Kidney (tissue), 14 donors: ENCODE results near the gene C17orf75. TPM values are rescaled to one million over a fixed set of nuclear protein-coding genes. Genes with fewer than 3 reads are reported as not detected.
A peak's percentile ranks its signal among the peaks of the same experiment; 100 is the strongest.

Experiments
- DNase-seq, 5 donors: peaks; one replicate each; pipeline ENCODE4 v3.0.0-alpha.2; 2013 to 2020
- FAIRE-seq: peaks from 2 replicates; lab custom pipeline; 2012; peaks lifted over from hg19 to GRCh38; lab: Jason Lieb, UNC
- H3K27ac ChIP-seq, 2 donors: one replicate each; pipeline ENCODE4 v1.7.0; 2013; ENCODE audit warnings: low read depth in 2 of 2, low read length in 2 of 2, inconsistent platforms in 1 of 2
- H3K27me3 ChIP-seq: one replicate; pipeline ENCODE4 v1.7.1; 2013; ENCODE audit warnings: low read length, inconsistent platforms; ENCODE audit not compliant: control insufficient read depth, insufficient read depth
- H3K36me3 ChIP-seq, 3 donors: one replicate each; pipeline versions ENCODE4 v1.7.0 to v1.7.1; 2013; ENCODE audit warnings: low read length in 3 of 3, control low read depth in 1 of 3, inconsistent platforms in 1 of 3; ENCODE audit not compliant: insufficient read depth in 3 of 3, control insufficient read depth in 2 of 3
- H3K4me1 ChIP-seq, 3 donors: one replicate each; pipeline versions ENCODE4 v1.7.0 to v1.7.1; 2013; ENCODE audit warnings: low read length in 3 of 3, inconsistent platforms in 1 of 3, low read depth in 1 of 3; ENCODE audit not compliant: control insufficient read depth in 2 of 3, insufficient read depth in 2 of 3
- H3K4me3 ChIP-seq, 3 donors: one replicate each; pipeline versions ENCODE4 v1.7.0 to v1.8.1; 2013; ENCODE audit warnings: low read length in 3 of 3, control low read depth in 1 of 3, inconsistent platforms in 1 of 3
- H3K9ac ChIP-seq, 3 donors: one replicate each; pipeline versions ENCODE4 v1.7.0 to v1.7.1; 2013; ENCODE audit warnings: low read length in 3 of 3, control low read depth in 1 of 3, inconsistent platforms in 1 of 3
- H3K9me3 ChIP-seq, 3 donors: one replicate each; pipeline versions ENCODE4 v1.7.0 to v1.7.1; 2013; ENCODE audit warnings: low read length in 3 of 3, control low read depth in 1 of 3, inconsistent platforms in 1 of 3; ENCODE audit not compliant: control insufficient read depth in 2 of 3, insufficient read depth in 1 of 3
- intact Hi-C: fragments of 100-400 bp; cut with DNase I; formaldehyde crosslinking; loops from one replicate; pipeline ENCODE4 v1.11.1; 2022
- polyA plus RNA-seq: library from polyadenylated mRNA; stranded (reverse); fragments of 350-450 nt; fragmentation: Illumina TruSeq; extraction: RNeasy Lipid Tissue Mini Kit (QIAGEN cat#74804); gene quantifications from one replicate; pipeline ENCODE4 v1.2.3, GENCODE V29; 2014; ENCODE audit warnings: low read depth, low replicate concordance; ENCODE audit not compliant: insufficient read depth
- total RNA-seq: library from RNA; stranded (reverse); fragmentation: NEBNext Ultra II Directional; extraction: Animal tissue kit (Norgen Biotek cat#: 25700); gene quantifications from one replicate; pipeline ENCODE4 v1.2.1, GENCODE V29; 2021
- TF ChIP-seq, protein P1 (sequence below): IDR thresholded peaks from 3 replicates; pipeline ENCODE4 v1.5.1; 2012; ENCODE audit warnings: mild to moderate bottlenecking, moderate library complexity, borderline replicate concordance; ENCODE audit not compliant: insufficient read depth; ENCODE audit errors: extremely low read depth
- donor health status: control.
- donor health status: control.
- donor health status: control.
- donor health status: control.
- donor health status: control.
- donor health status: DM: yes; HTN: yes; CAD: no.
- donor health status: Normal renal cell carcinoma (clear cell type).

Gene C17orf75
- total and polyA plus RNA-seq, 2 donors from 2014 or later, result 19.4 to 31.6 TPM

DNA sequence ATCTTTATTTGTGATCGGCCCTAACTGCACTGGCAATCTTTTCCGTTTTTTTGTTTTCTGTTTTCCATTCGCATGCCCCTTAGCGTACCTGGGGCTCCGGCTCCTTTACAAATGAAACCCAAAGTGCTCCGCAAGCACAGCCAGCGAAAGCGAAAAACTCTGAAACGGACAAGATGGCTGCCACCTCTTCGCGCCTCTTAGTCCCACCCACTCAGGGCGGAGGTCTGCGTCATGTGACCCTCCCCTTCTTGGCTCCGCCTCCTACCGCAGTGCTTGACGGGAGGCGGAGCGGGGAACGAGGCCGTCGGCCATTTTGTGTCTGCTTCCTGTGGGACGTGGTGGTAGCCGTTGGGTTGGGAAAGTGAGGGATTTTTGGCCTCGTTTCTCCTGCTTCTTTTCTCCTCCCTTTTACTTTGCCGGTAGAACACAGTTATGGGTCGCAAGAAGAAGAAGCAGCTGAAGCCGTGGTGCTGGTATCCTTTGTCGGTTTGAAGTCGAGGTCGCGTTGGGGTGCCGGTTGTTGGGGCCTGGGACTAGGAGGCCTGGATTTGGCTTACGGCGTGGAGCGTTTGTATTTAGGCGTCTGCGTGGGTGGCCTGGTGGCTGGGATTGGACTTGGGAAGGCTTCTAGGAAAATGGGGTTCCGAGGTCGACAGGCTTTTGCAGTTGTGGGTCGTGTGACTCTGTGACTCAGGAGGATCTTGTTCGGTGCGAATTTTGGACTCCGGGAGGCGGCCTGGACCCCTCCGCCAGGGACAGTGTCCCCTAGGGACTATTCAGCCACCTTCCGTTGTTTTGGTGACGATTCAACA, 8.1 kb upstream of the C17orf75 start, which contains the start of gene ZNF207:
Gene ZNF207, plus strand, starts transcription at position 304 of the 812 bp plus-strand sequence. Its CDS starts 129 bp downstream, at position 433.
- intact Hi-C loops, result no loop called here
- Histone ChIP-seq H3K27ac (peak within 1 kb of the TSS; percentile 99), H3K9me3 (no peaks in the 10 kb centered on the region), H3K4me3 (peak within 1 kb of the TSS; percentile 99 to 100 (median 99)), H3K9ac (peak within 1 kb of the TSS; percentile 98 to 100 (median 99)), H3K4me1 (peaks cover 0 to 13% (median 6%) of the 10 kb centered on the region in 3 donors), H3K27me3 (no peaks in the 10 kb centered on the region), H3K36me3 (peaks cover 0 to 19% (median 1%) of the 10 kb centered on the region in 3 donors)
- TF ChIP-seq, protein P1, sequence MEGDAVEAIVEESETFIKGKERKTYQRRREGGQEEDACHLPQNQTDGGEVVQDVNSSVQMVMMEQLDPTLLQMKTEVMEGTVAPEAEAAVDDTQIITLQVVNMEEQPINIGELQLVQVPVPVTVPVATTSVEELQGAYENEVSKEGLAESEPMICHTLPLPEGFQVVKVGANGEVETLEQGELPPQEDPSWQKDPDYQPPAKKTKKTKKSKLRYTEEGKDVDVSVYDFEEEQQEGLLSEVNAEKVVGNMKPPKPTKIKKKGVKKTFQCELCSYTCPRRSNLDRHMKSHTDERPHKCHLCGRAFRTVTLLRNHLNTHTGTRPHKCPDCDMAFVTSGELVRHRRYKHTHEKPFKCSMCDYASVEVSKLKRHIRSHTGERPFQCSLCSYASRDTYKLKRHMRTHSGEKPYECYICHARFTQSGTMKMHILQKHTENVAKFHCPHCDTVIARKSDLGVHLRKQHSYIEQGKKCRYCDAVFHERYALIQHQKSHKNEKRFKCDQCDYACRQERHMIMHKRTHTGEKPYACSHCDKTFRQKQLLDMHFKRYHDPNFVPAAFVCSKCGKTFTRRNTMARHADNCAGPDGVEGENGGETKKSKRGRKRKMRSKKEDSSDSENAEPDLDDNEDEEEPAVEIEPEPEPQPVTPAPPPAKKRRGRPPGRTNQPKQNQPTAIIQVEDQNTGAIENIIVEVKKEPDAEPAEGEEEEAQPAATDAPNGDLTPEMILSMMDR, result no peak
- FAIRE-seq (peak; percentile 73), DNase-seq (peak; percentile 97 to 99 (median 98))

DNA sequence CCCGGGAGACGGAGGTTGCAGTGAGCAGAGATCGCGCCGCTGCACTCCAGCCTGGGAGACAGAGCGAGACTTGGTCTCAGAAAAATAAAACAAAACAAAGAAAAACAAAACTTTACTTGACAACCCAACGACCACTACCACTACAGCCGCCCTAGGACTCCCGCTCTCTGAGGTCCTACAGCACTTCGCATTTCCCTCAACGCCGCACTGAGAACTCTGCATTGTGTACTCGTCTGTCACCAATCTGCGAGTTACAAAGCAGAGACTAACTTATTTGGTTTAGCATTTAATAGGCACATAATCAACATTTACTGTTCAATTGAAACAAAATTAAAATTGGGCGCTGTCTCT, 7.5 kb upstream of the C17orf75 start:
- intact Hi-C loops, result no loop called here
- TF ChIP-seq, protein P1, result no peak
- H3K27ac ChIP-seq, result peak overlapping the region; percentile 99
- DNase-seq (peak in 2 of 5 donors; percentile 60 to 62), FAIRE-seq (no peak)
- no peaks in the 10 kb centered on the region for H3K27me3 ChIP-seq
- no peaks in the 10 kb centered on the region for H3K9me3 ChIP-seq
- H3K9ac ChIP-seq, result peak overlapping the region; percentile 81 to 100 (median 98)
- peaks cover 0 to 14% (median 0%) of the 10 kb centered on the region in 3 donors for H3K36me3 ChIP-seq
- H3K4me3 ChIP-seq, result peak overlapping the region; percentile 99 to 100 (median 99)
- H3K4me1 ChIP-seq, result peaks cover 0 to 11% (median 3%) of the 10 kb centered on the region in 3 donors

DNA sequence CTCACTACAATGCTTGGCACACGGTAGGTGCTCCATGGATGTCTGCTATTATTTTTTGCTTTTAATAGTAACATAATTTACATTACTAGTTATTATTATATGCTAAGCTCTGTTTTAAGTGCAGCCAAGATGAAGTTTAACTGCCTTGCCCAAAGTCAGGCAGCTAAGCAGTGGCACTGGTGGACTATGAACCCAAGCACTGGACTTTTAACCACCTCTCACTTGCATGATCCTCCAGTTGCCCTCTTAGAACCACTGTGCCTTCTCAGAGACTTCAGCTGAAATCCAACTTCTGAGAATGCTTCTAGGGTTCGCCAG, 6.5 kb upstream of the C17orf75 start:
- Histone ChIP-seq H3K27me3 (no peaks in the 10 kb centered on the region), H3K4me1 (peaks cover 0 to 11% (median 3%) of the 10 kb centered on the region in 3 donors), H3K9me3 (no peaks in the 10 kb centered on the region), H3K4me3 (peak overlapping the region in 1 of 3 donors; percentile 99), H3K36me3 (peaks cover 0 to 6% (median 0%) of the 10 kb centered on the region in 3 donors), H3K27ac (no peak overlapping the region), H3K9ac (no peak overlapping the region)
- TF ChIP-seq, protein P1, result no peak
- peak in 1 of 5 donors; percentile 16 for DNase-seq
- intact Hi-C loops, result no loop called here
- FAIRE-seq, result no peak
